HCT116 (cell line): ENCODE results near the gene ASB8. TPM values are rescaled to one million over a fixed set of nuclear protein-coding genes. Genes with fewer than 3 reads are reported as not detected.

Experiments used
- ATAC-seq: fragments of 200-7000 bp; cut with Tn5 transposase; 2 replicates; pipeline ENCODE4 v1.9.1; 2020; ENCODE audit warnings: mild to moderate bottlenecking, moderate library complexity
- BruUV-seq: library from RNA; stranded (reverse); fragments of 400-500 nt; replicated peaks from 2 replicates; lab custom pipeline; 2021; lab: Mats Ljungman, UMichigan
- CTCF ChIA-PET: fragments of 300-600 bp; sonication (Branson Sonifier 250); formaldehyde crosslinking; loops from one replicate; lab custom pipeline; 2021; ENCODE audit warnings: antibody characterized with exemption; lab: Charles Lee
- POLR2A ChIA-PET: fragments of 300-600, 350-600 bp; sonication (Branson Sonifier 250); formaldehyde crosslinking; loops from one replicate; lab custom pipeline; 2021; ENCODE audit warnings: antibody characterized with exemption; lab: Charles Lee
- RAD21 ChIA-PET, 2 experiments: fragments of 300-600 bp; sonication (Branson Sonifier 250); formaldehyde crosslinking; loops; one replicate each; lab custom pipeline; 2023; ENCODE audit warnings: low total read pairs in 2 of 2; ENCODE audit not compliant: uncharacterized antibody in 2 of 2, unreplicated experiment in 2 of 2, low non-redundant PET in 1 of 2; lab: Charles Lee
- DNase-seq: peaks from one replicate; pipeline ENCODE4 v3.0.0-alpha.2; 2010; ENCODE audit warnings: low read depth, low spot score
- H2AFZ ChIP-seq: fragments of 200-600 bp; shearing (Covaris generic), sonication (generic); 2 replicates; pipeline ENCODE4 v1.6.1; 2017; ENCODE audit warnings: low read depth, mixed run types, mixed read lengths, antibody characterized with exemption, low read length; ENCODE audit not compliant: poor library complexity, severe bottlenecking
- H3K27ac ChIP-seq: 2 replicates; pipeline ENCODE4 v1.5.1; 2012; ENCODE audit warnings: low read depth, low read length
- H3K27me3 ChIP-seq: fragments of 200-600 bp; sonication (generic); 2 replicates; pipeline ENCODE4 v1.6.1; 2016; ENCODE audit warnings: mixed run types, low read length, mixed read lengths; ENCODE audit not compliant: insufficient read depth
- H3K36me3 ChIP-seq, 2 experiments: fragments of 200-500 bp in 1 of 2; fragments of 200-600 bp in 1 of 2; sonication (Bioruptor generic) in 1 of 2; sonication (generic) in 1 of 2; 2 replicates each; pipeline versions ENCODE4 v1.5.1 to v1.6.1; 2014 to 2016; ENCODE audit warnings: low read length in 2 of 2, inconsistent platforms in 1 of 2, mixed read lengths in 1 of 2, mixed run types in 1 of 2; ENCODE audit not compliant: insufficient read depth in 2 of 2, control insufficient read depth in 1 of 2
- H3K4me1 ChIP-seq, 2 experiments: fragments of 200-600 bp in 1 of 2; sonication (generic) in 1 of 2; 2 replicates each; pipeline versions ENCODE4 v1.5.1 to v1.6.1; 2012 to 2017; ENCODE audit warnings: low read length in 2 of 2, inconsistent platforms in 1 of 2, mild to moderate bottlenecking in 1 of 2, mixed read lengths in 1 of 2, mixed run types in 1 of 2, moderate library complexity in 1 of 2; ENCODE audit not compliant: insufficient read depth in 2 of 2, control insufficient read depth in 1 of 2
- H3K4me2 ChIP-seq: fragments of 200-600 bp; sonication (generic); 2 replicates; pipeline ENCODE4 v1.6.1; 2017; ENCODE audit warnings: mixed run types, low read length, mixed read lengths
- H3K4me3 ChIP-seq, 2 experiments: fragments of 200-600 bp in 1 of 2; sonication (generic) in 1 of 2; replicated peaks in 1 of 2; 2 replicates each; pipeline ENCODE4 v1.5.1; 2011 to 2016; ENCODE audit warnings: low read length in 2 of 2, control low read depth in 1 of 2, low read depth in 1 of 2, mild to moderate bottlenecking in 1 of 2, mixed read lengths in 1 of 2, mixed run types in 1 of 2
- H3K79me2 ChIP-seq: fragments of 200-600 bp; sonication (generic); 2 replicates; pipeline ENCODE4 v1.6.1; 2017; ENCODE audit warnings: mild to moderate bottlenecking, mixed run types, low read length, moderate library complexity, mixed read lengths; ENCODE audit not compliant: insufficient read depth
- H3K9ac ChIP-seq: fragments of 200-600 bp; sonication (generic); 2 replicates; pipeline ENCODE4 v1.6.1; 2016; ENCODE audit warnings: low read length, mixed read lengths
- H3K9me2 ChIP-seq: fragments of 200-600 bp; sonication (generic), shearing (Covaris generic); 2 replicates; pipeline ENCODE4 v1.6.1; 2017; ENCODE audit warnings: mixed run types, mild to moderate bottlenecking, moderate library complexity; ENCODE audit not compliant: insufficient read depth
- H3K9me3 ChIP-seq, 2 experiments: fragments of 200-500 bp in 1 of 2; fragments of 200-600 bp in 1 of 2; sonication (Bioruptor generic) in 1 of 2; sonication (generic) in 1 of 2; 2 replicates each; pipeline ENCODE4 v1.6.1; 2014 to 2017; ENCODE audit warnings: low read length in 2 of 2, mixed read lengths in 2 of 2, inconsistent platforms in 1 of 2, low read depth in 1 of 2, mild to moderate bottlenecking in 1 of 2, mixed run types in 1 of 2, moderate library complexity in 1 of 2; ENCODE audit not compliant: control insufficient read depth in 1 of 2, insufficient read depth in 1 of 2
- H4K20me1 ChIP-seq: fragments of 200-600 bp; sonication (generic), shearing (Covaris generic); 2 replicates; pipeline ENCODE4 v1.6.1; 2017; ENCODE audit warnings: mixed run types, mild to moderate bottlenecking, moderate library complexity; ENCODE audit not compliant: insufficient read depth
- ATF3 ChIP-seq: IDR thresholded peaks from 2 replicates; pipeline ENCODE4 v1.6.1; 2012
- CBX3 ChIP-seq: IDR thresholded peaks from 2 replicates; pipeline ENCODE4 v1.6.1; 2012; ENCODE audit warnings: low read depth
- CEBPB ChIP-seq: IDR thresholded peaks from 2 replicates; pipeline ENCODE4 v1.6.1; 2012; ENCODE audit warnings: low read depth
- ELF1 ChIP-seq: IDR thresholded peaks from 2 replicates; pipeline ENCODE4 v1.6.1; 2012; ENCODE audit warnings: low read depth, borderline replicate concordance
- EZH2 ChIP-seq: fragments of 200-600 bp; sonication (generic); IDR thresholded peaks from 2 replicates; pipeline ENCODE4 v1.6.1; 2017; ENCODE audit warnings: antibody characterized with exemption, mixed run types
- EZH2phosphoT487 ChIP-seq: fragments of 200-600 bp; IDR thresholded peaks from 2 replicates; pipeline ENCODE4 v1.6.1; 2018; ENCODE audit warnings: antibody characterized with exemption, borderline replicate concordance
- JUND ChIP-seq: IDR thresholded peaks from 2 replicates; pipeline ENCODE4 v1.6.1; 2012
- MAX ChIP-seq: IDR thresholded peaks from 2 replicates; pipeline ENCODE4 v1.6.1; 2012
- POLR2AphosphoS5 ChIP-seq: IDR thresholded peaks from 2 replicates; pipeline ENCODE4 v1.6.1; 2011; ENCODE audit warnings: mild to moderate bottlenecking, low read depth, low read length, moderate library complexity
- RAD21 ChIP-seq: IDR thresholded peaks from 2 replicates; pipeline ENCODE4 v1.6.1; 2012; ENCODE audit warnings: low read depth, mild to moderate bottlenecking
- SIN3A ChIP-seq: IDR thresholded peaks from 2 replicates; pipeline ENCODE4 v1.6.1; 2012; ENCODE audit warnings: low read depth
- SP1 ChIP-seq: IDR thresholded peaks from 2 replicates; pipeline ENCODE4 v1.6.1; 2012; ENCODE audit warnings: low read depth
- YY1 ChIP-seq: IDR thresholded peaks from 2 replicates; pipeline ENCODE4 v1.6.1; 2011; ENCODE audit warnings: low read length, low read depth, moderate library complexity, mild to moderate bottlenecking; ENCODE audit not compliant: insufficient replicate concordance; ENCODE audit errors: extremely low read depth
- intact Hi-C: fragments of 100-400 bp; cut with micrococcal nuclease; formaldehyde crosslinking; loops from 2 replicates; pipeline ENCODE4 v1.10.0; 2022
- microRNA-seq: library from miRNA; unstranded; fragments of <30 nt; microRNA quantifications from one replicate; pipeline ENCODE4, GENCODE V29; 2016; ENCODE audit warnings: borderline number of aligned reads
- total RNA-seq: library from RNA; stranded (reverse); gene quantifications from one replicate; pipeline ENCODE4 v1.2.1, GENCODE V29; 2021; ENCODE audit not compliant: unreplicated experiment

Gene ASB8
- total RNA-seq, 1 experiment from 2014 or later: 14.0 TPM

- Histone ChIP-seq H3K27ac (no peak overlapping the region), H3K4me2 (peak overlapping the region; percentile 87), H3K9me3 (no peaks in the 10 kb centered on the region), H2AFZ (no peak overlapping the region), H3K36me3 (no peaks in the 10 kb centered on the region), H3K9me2 (no peaks in the 10 kb centered on the region), H3K27me3 (no peaks in the 10 kb centered on the region), H4K20me1 (no peaks in the 10 kb centered on the region), H3K79me2 (peaks cover 62% of the 10 kb centered on the region), H3K4me1 (peaks cover 10 to 16% of the 10 kb centered on the region in 2 experiments), H3K4me3 (peak overlapping the region; percentile 79 to 86), H3K9ac (peak overlapping the region; percentile 92)
- no peak for ATAC-seq
- no peak for DNase-seq
- TF ChIP-seq SP1: no peak
- no peak for TF ChIP-seq ELF1
- TF ChIP-seq RAD21: no peak
- TF ChIP-seq CBX3: no peak
- no peak for TF ChIP-seq EZH2
- no peak for TF ChIP-seq JUND
- TF ChIP-seq CEBPB: no peak
- no peak for TF ChIP-seq MAX
- TF ChIP-seq POLR2AphosphoS5: no peak
- TF ChIP-seq ATF3: no peak
- TF ChIP-seq YY1: no peak
- TF ChIP-seq SIN3A: no peak
- no peak for TF ChIP-seq EZH2phosphoT487
- ChIA-PET RAD21 (no interaction called here), POLR2A (no interaction called here), CTCF (no interaction called here)
- BruUV-seq: no TSS peak
- intact Hi-C loops: no loop called here
Observed at GRCh38 chr12:48104531-48104930, 52.8 kb downstream of the ASB8 start.

Small RNAs within 50 kb of the gene (microRNA-seq; reads per million reads assigned to microRNA genes)
- gene MIR6505: 4.8 reads per million, percentile 9 among the genes with 10 or more reads in this experiment

Other genes starting within 250 kb of the ASB8 start
- 94.7 TPM for gene TMEM106C, start 193.9 kb downstream of the ASB8 start, total RNA-seq
- 0.22 TPM for gene COL2A1, start 153.0 kb downstream of the ASB8 start, total RNA-seq
- 17.7 TPM for gene SENP1, start 51.4 kb downstream of the ASB8 start, total RNA-seq
- gene PFKM, start 38.2 kb downstream of the ASB8 start, total RNA-seq: 144 TPM
- 0.34 TPM for gene CCDC184, start 26.1 kb upstream of the ASB8 start, total RNA-seq
- gene OR10AD1, start 45.8 kb upstream of the ASB8 start, total RNA-seq: not detected
- 12.1 TPM for gene ZNF641, start 193.4 kb upstream of the ASB8 start, total RNA-seq